ENCODE data around the gene CTNNA3.

DNA sequence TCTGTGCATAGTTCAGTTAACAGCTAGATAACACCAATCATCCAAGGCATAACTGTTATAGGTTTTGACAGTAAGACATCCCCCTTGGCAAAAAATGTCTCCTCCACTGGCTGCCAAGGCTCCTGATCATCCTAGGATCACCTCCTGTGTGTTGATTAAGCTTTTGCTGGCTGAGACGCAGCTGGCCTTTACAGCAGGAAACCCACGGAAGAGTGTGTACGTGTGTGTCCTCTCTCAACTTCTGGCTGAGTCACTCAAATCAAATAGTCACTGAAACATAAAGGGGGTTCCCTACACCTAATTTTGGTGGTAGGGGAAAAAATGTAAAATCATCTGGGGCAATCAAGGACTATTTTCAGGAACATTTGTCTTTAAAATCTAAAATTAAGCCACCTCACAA, 208.8 kb downstream of the CTNNA3 start:
- TF ChIP-seq POLR2A (IDR thresholded peaks at IDR 0.05) (no peak), EP300 (IDR thresholded peaks at IDR 0.05) (no peak)

All from upper lobe of left lung (tissue), 4 donors.